Measurements from ENCODE around the gene RHOT1.
"Not testable (repeated sequence)": the region's sequence is repeated elsewhere in the genome, so short reads cannot be mapped to it uniquely, and the experiment has no call there.

Gene RHOT1

DNA sequence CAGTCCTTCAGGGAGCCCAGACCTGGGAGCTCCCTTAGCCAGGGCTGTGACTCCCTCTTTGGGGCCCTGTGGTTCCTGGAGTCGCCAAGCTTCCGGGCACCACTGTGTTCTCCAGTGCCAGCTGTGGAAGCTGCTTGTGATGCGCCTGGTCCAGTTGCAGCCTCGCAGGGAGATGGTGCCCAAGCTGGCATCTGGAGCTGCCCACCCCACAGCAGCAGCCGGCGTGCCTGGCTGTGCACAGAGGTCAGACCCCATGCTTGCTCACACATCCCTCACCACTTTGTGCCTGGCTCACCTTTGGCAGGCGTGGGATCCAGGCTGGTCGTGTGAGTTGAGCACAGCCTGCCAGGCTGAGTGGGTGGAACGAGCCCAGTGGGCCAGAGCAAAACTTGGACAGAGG lies 18.2 kb downstream of the RHOT1 start:
- DNase-seq, result no peak

DNA sequence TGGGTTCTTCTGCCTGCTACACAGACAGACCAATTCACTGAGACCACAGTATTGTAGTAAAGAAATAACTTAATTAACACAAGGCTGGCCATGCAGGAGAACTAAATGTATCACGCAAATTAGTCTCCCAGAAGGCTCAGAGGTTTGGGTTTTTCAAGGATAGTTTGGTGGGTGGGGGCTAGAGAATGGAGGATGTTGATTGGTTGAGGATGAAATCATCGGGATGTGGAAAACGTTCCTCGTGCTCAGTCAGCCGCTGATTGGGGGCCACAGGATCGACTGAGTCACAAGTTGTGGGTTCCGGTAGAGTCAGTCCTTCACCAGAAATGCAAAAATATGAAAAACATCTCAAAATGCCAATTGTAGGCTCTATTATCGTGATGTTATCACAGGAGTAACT lies 18.7 kb downstream of the RHOT1 start:
- DNase-seq, result no peak

DNA sequence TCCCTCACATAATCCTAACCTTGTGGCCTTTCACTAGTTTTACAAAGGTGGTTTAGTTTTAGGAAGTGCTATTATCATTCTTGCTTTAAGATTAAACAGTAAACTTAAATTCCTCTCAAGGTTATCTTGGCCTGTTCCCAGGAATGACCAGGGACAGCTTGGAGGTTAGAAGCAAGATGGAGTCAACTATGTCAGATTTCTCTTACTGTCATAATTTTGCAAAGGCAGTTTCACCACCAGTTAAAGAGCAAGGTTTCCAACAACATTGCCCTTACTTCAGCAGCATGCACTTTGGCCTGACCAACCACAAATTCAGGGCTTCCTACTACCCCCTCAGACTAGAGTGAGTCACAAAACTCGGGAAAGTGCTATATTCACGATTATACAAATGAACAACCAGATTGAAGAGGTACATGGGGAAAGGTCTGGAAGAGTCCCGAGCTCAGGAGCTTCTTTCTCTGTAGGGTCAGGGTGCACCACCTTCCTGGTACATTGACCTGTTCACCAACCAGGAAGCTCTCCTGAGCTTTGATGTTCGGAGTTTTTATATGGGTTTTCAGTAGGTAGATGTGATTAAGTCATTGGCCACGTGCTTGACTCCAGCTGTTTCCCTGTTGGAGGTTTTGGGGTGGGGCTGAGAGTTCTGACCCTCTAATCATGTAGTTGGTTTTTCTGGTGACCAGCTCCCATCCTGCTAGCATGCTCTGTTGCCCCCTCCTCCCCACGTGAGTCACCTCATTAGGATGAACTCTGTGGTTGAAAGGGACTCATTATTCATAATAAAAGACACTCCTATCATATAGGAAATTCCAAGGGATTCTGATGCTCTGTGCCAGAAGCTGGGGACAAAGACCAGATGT lies 19.4 kb downstream of the RHOT1 start:
- DNase-seq, result no peak

DNA sequence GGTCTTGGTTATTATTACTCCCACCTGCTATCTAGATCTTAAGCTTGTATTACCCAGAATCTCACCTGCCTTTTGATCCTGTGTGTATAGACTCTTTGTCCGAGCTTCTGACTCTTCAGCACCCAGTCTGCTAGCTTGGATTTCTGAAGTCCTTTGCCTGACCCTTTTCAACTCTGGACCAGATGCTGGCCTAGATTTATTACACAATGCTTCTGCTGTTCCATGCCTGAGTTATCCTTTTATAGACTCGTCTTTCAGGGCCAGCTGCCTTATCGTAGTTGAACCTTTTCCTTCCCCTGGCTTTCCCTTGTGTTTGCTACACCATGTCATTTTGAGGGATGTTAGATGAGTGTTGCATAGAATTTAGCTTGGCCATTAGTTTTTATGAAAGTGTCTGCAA lies 32.6 kb downstream of the RHOT1 start:
- DNase-seq, result no peak

DNA sequence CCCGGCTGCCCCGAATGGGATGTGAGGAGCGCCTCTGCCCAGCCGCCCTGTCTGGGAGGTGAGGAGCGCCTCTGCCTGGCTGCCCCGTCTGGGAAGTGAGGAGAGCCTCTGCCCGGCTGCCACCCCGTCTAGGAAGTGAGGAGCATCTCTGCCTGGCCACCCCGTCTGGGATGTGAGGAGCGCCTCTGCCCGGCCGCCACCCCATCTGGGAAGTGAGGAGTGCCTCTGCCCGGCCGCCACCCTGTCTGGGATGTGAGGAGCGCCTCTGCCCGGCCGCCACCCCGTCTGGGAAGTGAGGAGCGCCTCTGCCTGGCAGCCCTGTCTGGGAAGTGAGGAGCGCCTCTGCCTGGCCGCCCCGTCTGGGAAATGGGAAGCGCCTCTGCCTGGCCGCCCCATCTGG lies 36.4 kb downstream of the RHOT1 start:
- DNase-seq, result not testable (repeated sequence)

DNA sequence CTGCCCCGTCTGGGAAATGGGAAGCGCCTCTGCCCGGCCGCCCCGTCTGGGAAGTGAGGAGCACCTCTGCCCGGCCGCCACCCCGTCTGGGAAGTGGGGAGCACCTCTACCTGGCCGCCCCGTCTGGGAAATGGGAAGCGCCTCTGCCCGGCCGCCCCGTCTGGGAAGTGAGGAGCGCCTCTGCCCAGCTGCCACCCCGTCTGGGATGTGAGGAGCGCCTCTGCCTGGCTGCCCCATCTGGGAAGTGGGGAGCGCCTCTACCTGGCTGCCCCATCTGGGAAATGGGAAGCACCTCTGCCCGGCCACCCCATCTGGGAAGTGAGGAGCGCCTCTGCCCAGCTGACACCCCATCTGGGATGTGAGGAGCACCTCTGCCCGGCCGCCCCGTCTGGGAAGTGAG lies 36.8 kb downstream of the RHOT1 start:
- DNase-seq, result not testable (repeated sequence)

DNA sequence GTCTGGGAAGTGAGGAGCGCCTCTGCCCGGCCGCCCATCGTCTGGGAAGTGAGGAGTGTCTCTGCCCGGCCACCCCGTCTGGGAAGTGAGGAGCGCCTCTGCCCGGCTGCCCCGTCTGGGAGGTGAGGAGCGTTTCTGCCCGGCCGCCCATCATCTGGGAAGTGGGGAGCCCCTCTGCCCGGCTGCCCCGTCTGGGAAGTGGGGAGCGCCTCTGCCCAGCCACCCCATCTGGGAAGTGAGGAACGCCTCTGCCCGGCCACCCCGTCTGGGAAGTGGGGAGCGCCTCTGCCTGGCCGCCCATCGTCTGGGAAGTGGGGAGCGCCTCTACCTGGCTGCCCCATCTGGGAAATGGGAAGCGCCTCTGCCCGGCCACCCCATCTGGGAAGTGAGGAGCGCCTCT lies 37.2 kb downstream of the RHOT1 start:
- not testable (repeated sequence) for DNase-seq

DNA sequence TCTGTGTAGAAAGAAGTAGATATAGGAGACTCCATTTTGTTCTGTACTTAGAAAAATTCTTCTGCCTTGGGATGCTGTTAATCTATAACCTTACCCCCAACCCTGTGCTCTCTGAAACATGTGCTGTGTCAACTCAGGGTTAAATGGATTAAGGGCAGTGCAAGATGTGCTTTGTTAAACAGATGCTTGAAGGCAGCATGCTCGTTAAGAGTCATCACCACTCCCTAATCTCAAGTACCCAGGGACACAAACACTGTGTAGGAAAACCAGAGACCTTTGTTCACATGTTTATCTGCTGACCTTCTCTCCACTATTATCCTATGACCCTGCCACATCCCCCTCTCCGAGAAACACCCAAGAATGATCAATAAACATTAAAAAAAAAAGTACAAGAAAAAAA lies 38.0 kb downstream of the RHOT1 start:
- DNase-seq, result not testable (repeated sequence)

DNA sequence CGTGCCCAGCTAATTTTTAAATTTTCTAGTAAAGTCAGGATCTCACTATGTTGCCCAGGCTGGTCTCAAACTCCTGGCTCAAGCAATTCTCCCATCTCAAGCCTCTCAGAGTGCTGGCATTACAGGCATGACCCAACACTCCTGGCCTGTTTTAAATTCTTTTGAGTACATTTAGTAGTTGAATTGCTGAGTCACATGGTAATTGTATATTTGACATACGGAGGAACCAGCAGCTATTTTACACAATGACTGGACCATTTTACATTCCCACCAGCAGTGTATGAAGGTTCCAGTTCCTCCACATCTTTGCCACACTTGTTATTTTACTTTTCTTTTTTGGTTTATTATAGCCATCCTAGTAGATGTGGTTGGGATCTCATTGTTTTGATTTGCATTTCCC lies 43.6 kb downstream of the RHOT1 start:
- DNase-seq, result no peak

DNA sequence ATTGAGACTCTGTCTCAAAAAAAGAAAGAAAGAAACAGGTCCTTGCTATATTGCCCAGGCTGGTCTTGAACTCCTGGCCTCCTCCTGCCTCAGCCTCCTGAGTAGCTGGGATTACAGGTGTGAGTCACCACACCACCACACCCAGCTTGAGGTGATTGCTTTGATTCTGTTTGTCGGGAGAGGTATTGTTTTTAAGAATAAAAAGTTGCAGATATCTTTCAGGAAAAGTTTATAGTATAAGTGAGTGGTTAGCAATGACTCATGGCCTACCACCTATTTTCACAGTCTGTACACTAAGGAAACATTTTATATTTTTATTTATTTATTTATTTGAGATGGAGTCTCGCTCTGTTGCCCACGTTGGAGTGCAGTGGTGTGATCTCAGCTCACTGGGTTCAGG lies 45.0 kb downstream of the RHOT1 start:
- DNase-seq, result no peak

DNA sequence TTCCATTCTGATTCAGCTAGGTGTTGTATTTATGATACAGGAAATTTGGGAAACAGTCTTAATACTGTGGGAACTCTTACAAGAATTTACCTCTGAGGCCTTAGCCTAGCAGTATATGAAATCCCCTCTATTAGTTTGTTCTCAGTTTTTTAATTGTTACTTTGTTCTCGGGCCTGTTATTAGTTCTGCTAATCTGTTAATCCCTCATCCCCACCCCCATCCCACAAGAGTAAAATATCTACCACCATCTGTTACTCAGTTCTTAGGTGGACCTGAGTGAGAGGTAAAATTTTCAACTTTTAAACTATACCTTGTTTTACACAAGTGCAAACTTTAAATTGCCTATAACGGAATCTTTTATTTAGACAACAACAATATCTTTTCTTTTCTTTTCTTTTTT lies 47.0 kb downstream of the RHOT1 start:
- no peak for DNase-seq

DNA sequence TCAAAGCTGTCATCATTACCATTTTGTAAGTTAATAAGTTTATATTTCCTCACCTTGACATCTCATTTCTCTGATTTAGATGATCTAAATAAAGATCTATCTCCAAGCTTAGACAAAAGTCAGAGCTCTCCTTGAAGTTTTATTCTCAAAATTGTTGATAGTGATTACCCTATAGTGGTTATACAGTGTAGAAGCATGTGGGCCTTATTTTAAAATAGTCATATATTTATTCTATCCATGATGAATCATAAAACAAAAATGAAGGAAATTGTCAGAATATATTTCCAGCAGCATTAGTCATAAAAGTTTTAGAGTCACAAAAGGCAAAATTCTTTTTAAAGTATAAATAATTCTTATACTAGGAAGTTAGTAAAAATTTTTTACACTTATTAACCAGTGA lies 49.0 kb downstream of the RHOT1 start:
- no peak for DNase-seq

DNA sequence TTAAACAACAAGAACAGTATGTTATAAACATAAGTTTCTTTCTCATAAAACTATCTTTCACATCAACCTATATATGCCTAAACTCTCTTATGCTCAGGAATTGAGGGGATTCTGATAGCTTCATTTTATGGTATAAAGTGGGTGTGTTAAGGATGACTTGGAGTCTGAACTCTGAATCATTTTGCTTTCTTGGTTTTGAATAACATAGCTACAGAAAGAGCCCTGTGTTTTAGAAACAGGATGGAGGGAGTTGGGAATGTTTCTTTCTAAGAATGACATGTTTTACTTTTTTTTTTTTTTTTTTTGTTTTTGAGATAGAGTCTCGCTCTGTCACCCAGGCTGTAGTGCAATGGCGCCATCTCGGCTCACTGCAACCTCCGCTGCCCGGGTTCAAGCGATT lies 50.1 kb downstream of the RHOT1 start:
- no peak for DNase-seq

DNA sequence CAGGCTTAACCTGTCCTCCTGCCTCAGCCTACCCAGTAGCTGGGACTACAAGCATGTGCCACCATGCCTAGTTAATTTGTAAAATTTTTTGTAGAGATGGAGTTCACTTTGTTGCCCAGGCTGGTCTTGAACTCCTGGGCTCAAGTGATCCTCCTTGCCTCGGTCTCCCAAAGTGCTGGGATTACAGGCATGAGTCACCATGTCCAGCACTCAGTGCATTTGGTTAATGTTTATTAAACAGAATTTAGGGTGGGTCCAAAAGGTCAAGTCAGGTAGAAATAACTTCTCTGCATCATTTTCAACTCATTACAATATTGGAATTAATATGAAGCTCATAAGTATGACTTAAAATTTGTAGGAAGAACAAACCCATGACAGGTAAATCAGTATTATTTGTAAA lies 55.7 kb downstream of the RHOT1 start:
- DNase-seq, result no peak

DNA sequence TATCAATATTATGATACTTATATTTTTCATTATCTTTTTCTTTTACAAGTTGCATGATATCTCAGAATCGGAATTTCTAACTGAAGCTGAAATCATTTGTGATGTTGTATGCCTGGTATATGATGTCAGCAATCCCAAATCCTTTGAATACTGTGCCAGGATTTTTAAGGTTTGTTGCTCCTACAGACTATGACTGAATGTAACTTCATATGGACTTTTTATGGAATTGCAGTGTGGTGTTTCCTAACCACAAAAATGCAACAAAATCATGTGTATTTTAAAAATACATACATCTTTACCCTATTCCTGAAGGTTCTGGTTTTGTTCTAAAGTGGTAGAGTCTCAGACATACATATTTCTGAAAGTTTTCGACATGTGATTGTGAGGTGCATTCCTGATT lies 64.6 kb downstream of the RHOT1 start:
- no peak for DNase-seq

DNA sequence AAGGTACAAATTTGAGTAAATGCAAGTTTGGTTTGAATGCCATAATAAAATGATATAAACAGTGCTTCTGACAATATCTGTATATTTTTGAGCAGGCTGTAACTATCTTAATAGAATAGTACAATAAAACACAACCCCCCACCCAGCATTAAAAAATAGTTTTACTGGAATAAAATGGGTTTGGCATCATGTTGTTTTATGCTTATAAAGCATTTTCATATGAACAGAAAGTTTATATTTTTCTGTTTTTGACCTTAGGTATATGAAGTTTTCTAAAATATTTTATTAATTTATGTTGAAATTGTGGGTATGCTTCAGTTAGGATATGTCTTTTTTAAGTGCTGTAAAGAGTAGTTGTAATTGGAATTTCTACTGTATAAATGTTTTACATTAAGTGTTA lies 66.1 kb downstream of the RHOT1 start:
- no peak for DNase-seq

DNA sequence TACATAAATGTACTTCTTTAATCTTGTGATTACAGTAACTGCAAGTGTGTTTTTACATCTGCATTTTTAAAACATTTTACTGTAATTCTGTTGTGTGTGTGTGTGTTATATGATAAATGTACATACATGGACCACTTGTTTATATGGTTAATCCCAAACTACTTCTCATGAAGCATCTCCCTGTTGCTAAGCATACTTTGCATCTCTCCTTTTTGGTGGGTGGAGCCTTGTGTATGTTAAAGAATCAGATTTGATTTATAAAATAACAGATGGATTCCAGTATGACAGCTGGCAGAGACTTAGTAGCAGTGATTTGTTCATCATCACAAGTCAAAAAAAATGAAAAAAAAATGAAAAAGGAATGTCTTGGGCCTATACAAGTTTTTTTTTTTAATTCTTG lies 67.3 kb downstream of the RHOT1 start:
- DNase-seq, result no peak

DNA sequence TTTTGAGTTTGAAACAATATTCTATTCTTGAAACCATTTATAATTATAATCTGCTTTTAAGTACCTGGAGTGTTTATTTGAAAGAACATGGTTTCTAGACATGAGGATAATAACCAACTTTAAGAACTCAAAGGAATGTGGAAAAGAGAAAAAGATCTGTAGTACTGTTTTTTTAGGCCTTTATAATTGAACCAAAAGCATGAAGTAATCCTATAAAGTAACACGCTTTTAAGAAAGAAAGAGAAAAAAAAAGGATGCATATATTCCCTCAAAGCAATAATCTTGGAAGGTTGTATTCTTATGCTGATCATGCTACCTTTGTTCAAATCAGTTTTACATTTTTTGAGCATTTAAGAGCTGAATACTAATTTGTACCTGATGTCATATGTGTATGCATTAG lies 69.4 kb downstream of the RHOT1 start:
- DNase-seq, result no peak

DNA sequence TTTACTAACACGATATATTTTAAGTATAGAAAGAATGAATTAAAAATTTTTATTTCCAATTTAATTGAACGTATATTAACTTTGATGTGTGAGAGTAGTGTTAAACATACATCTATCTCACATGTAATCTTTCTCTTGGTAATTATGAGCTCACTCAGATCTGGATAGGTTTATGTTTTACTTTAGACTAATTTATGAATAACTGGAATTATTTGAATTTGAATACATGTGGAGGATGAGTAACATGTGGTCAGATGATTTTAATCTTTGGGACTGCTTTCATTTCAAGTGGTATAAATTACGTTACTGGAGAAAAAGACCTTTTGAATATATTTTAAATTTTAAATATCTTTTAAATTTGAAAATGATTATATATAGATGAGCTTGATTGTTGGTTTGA lies 73.4 kb downstream of the RHOT1 start:
- no peak for DNase-seq

DNA sequence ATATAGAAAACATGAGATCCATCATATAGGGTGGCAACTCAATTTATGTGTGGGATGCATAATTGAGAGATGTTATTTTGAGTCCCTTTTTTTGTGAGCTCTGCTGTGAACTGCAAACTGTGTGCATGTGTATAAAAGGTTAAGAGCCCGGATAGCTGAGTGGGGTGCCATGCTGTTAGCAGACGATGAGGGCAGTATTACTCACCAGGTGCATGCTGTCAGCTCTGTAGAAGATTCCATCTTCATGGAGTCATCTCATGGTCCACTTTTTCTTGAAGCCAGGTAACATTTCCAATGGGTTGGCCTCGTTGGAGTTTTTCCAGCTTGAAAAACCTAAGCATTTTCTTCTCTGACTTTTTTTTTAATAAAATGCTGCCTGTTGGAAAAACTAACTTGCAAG lies 80.3 kb downstream of the RHOT1 start:
- DNase-seq, result no peak

DNA sequence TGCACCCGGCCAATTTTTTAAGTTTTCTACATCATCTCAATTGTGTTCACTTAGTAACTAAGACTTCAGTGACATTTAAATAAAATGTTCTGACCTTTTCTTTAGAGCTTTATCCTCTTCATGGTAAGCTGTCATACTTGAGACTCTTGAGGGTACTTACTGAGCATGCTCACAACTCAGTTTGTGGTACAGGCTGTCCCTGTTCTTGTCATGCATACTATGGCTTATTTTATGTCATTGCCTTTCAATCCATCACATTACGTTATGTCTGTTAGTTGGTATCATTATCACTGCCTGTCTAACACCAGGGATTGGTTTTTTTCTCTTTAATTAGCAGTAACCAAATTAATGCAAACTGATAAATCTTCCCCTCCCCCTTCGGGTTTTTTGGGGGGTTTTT lies 81.4 kb downstream of the RHOT1 start:
- DNase-seq, result no peak

DNA sequence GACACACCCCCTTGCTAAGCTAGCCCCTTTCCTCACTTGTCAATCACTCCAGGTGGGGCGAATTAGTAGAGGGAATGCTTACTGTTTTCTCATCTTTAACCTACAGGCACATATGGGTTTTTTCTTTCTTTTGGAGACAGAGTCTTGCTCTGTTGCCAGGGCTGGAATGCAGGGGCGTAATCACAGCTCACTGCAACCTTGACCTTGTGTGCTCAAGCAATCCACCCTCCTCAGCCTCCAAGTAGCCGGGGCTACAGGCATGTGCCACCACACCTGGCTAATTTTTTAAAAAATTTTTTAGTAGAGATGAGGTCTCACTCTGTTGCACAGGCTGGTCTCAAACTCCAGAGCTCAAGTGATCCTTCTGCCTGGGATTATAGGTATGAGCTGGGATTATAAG lies 84.6 kb downstream of the RHOT1 start:
- no peak for DNase-seq

DNA sequence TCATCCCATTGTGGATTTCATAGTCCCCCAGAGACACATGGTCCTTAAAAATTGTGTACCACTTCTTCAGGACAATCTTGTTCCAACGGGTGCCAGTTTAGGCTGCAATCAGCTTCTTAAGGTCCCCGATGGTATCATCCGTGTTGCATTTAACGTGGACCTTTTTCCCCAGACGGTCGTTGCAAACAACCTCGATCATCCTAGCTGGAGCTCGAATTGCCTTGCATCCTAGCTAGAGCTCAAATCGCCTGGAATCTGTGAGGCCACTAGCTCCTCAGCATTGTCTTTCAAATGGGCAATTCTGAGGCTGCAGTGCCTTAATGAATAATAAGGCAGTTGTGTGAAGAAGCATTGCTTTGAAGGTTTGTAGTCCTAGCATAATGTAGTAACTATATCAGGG lies 85.6 kb downstream of the RHOT1 start:
- DNase-seq, result no peak

DNA sequence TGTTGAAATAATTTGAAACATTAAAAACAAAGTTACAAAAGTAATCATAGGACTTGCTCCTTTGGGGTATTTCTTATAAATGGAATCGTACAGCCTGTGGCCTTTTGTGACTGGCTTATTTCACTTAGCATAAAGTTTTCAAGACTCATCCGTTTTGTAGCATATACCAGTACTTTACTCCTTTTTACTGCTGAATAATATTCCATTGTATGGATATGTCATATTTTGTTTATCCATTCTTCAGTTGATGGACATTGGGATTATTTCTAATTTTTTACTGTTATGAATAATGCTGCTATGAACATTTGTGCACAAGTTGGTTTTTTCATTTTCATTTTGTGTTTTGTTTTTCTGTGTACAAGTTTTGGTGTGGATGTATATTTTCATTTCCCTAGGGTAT lies 93.3 kb downstream of the RHOT1 start:
- no peak for DNase-seq

DNA sequence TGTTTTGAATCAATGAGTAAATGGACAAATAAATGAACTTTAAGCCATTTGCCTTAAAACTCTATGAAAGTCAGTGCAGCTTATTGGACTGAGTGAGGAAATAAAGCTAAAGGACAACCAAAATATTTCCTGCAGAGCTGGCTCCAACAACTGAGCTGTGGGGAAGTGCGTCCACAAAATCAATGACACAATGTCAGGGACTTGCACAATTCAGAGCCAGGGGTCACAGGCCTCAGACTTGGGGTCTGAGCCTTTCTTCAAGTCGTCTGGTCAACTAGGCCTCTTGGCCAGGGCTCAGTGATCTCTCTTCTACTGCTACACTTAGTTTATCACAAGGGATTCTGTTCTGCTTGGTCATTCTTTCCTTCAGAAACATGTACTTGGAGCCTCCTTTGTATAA lies 97.2 kb downstream of the RHOT1 start:
- no peak for DNase-seq

All from RPMI8226 (cell line).